ENCODE data around the gene ZNF653.
A peak's percentile ranks its signal among the peaks of the same experiment; 100 is the strongest.

Gene ZNF653

GRCh38 chr19:11505504-11506100 is at the start of gene ZNF653:
ZNF653 (minus strand) TSS chr19:11505839; CDS start chr19:11505786, 53 bp downstream.
- DNase-seq (ENCODE audit: low spot score): peak; percentile 91

GRCh38 chr19:11555246-11555645 is 49.6 kb upstream of the ZNF653 start:
- DNase-seq (ENCODE audit: low spot score): peak; percentile 47

- no peak for DNase-seq (ENCODE audit: low spot score)
These were observed 48.5 kb upstream of the ZNF653 start for GRCh38 chr19:11554160-11554559.

- no peak for DNase-seq (ENCODE audit: low spot score)
These were observed 47.2 kb upstream of the ZNF653 start for GRCh38 chr19:11552666-11553372.

- DNase-seq (ENCODE audit: low spot score): no peak
These were observed 46.1 kb upstream of the ZNF653 start for GRCh38 chr19:11551603-11552235.

- DNase-seq (ENCODE audit: low spot score): no peak
These were observed 44.6 kb upstream of the ZNF653 start for GRCh38 chr19:11550265-11550664.

- no peak for DNase-seq (ENCODE audit: low spot score)
These were observed 43.8 kb upstream of the ZNF653 start for GRCh38 chr19:11549386-11549953.

GRCh38 chr19:11547929-11548700 is 42.5 kb upstream of the ZNF653 start:
- no peak for DNase-seq (ENCODE audit: low spot score)

GRCh38 chr19:11541238-11541637 is 35.6 kb upstream of the ZNF653 start:
- no peak for DNase-seq (ENCODE audit: low spot score)

GRCh38 chr19:11540645-11541044 is 35.0 kb upstream of the ZNF653 start:
- DNase-seq (ENCODE audit: low spot score): no peak

- no peak for DNase-seq (ENCODE audit: low spot score)
These were observed 34.1 kb upstream of the ZNF653 start for GRCh38 chr19:11539495-11540365.

- DNase-seq (ENCODE audit: low spot score): no peak
These were observed 32.8 kb upstream of the ZNF653 start, which contains the start of gene CNN1 for GRCh38 chr19:11538232-11539036. CNN1 (plus strand) TSS chr19:11538851; CDS start chr19:11538928, 77 bp downstream.

GRCh38 chr19:11535792-11536595 is 30.4 kb upstream of the ZNF653 start:
- DNase-seq (ENCODE audit: low spot score): peak; percentile 84

GRCh38 chr19:11534948-11535347 is 29.3 kb upstream of the ZNF653 start:
- DNase-seq (ENCODE audit: low spot score): no peak

- DNase-seq (ENCODE audit: low spot score): no peak
These were observed 28.9 kb upstream of the ZNF653 start for GRCh38 chr19:11534538-11534937.

GRCh38 chr19:11530432-11530831 is 24.8 kb upstream of the ZNF653 start:
- peak; percentile 93 for DNase-seq (ENCODE audit: low spot score)

- DNase-seq (ENCODE audit: low spot score): peak; percentile 97
These were observed 23.1 kb upstream of the ZNF653 start, which contains the start of gene ECSIT for GRCh38 chr19:11528551-11529341. ECSIT (minus strand) TSS chr19:11529134; CDS start chr19:11519170, 9,964 bp downstream.

GRCh38 chr19:11519138-11519537 is 13.5 kb upstream of the ZNF653 start:
- no peak for DNase-seq (ENCODE audit: low spot score)
